ENCODE data around the gene SNX14.

Gene SNX14

GRCh38 chr6:85498596-85499258, 94.9 kb downstream of the SNX14 start:
- no peak for DNase-seq

- DNase-seq: no peak
Observed at GRCh38 chr6:85496856-85497255, 96.8 kb downstream of the SNX14 start.

- DNase-seq: no peak
Observed at GRCh38 chr6:85496009-85496579, 97.6 kb downstream of the SNX14 start.

GRCh38 chr6:85494547-85495536, 98.8 kb downstream of the SNX14 start:
- DNase-seq: no peak

GRCh38 chr6:85493389-85493788, 100.3 kb downstream of the SNX14 start:
- DNase-seq: no peak

DNA sequence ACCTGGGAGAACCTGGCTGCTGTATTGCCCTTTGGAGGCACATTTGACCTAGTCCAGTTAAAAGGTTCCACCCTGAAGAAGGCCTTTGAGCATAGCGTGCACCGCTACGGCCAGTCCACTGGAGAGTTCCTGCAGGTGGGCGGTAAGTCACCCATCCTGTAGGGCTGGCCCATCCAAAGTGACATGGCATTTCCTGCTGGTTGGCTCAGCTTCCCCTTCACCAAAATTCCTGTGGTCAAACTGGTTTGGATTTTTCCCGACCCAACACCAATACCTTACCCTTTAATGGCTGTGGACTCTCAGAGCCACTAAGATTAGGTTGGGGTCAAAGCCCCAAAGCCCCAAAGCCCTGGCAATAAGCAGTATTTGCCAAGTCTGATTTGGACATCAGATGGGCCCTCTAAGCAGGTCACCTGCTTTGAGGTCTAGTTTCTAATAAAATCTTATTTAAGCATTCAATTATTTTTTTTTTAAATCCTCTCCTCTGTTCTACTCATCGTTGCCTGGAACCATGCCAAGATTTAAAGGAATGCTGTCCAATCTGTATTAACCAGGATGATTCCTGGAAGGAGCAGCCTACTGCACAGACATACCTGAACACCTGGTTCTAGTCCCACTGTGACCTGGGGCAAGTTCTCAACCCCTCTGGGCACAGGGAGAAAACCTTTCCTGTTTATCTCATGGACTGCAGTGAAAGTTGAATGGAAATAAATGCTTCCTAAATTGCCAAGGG, 103.0 kb downstream of the SNX14 start:
- DNase-seq: no peak

DNA sequence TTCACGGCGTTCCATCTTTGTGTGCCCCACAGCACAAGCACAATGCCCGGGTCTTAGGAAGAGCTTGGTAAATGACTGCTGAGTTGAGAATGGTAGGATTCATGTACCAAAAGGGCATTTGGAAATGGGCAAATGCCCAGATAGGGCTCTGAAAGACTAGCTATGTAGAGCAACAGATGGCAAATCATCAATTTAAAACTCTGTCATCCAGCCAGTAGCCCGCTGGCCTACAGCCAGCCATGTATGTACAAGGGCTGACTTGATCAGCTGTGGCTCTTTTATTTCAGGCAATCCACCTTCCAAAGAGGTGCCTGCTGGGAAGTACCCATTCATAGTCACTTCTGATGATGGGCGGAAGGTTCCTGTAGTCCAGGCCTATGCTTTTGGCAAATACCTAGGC, 108.7 kb downstream of the SNX14 start:
- DNase-seq: no peak

GRCh38 chr6:85483846-85484245, 109.8 kb downstream of the SNX14 start:
- no peak for DNase-seq

- peak in 43 of 51 donors; percentile 5 to 81 (median 48) for DNase-seq
Observed at GRCh38 chr6:85482905-85483700, 110.6 kb downstream of the SNX14 start.

GRCh38 chr6:85482206-85482904, 111.3 kb downstream of the SNX14 start:
- no peak for DNase-seq

DNA sequence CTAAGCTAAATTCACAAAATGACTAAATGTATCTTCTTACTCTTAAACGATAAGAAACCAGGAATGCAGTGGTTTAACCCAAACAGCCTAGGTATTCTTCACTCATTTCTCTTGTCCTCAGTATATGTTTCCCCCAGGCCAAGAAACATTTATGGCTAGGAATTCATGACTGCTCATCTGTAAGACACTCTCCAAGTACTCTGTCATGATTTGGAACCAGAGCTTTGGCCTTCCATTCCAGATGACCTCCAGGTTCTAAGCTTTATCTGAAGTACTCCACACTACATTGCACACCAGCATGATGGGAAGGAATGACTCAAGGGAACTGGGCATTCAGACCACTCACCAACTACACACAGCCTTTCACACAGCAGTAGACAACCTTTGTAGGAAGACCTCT, 114.5 kb downstream of the SNX14 start:
- DNase-seq: no peak

- DNase-seq: no peak
Observed at GRCh38 chr6:85476532-85476931, 117.1 kb downstream of the SNX14 start.

- no peak for DNase-seq
Observed at GRCh38 chr6:85473748-85474147, 119.9 kb downstream of the SNX14 start.

DNA sequence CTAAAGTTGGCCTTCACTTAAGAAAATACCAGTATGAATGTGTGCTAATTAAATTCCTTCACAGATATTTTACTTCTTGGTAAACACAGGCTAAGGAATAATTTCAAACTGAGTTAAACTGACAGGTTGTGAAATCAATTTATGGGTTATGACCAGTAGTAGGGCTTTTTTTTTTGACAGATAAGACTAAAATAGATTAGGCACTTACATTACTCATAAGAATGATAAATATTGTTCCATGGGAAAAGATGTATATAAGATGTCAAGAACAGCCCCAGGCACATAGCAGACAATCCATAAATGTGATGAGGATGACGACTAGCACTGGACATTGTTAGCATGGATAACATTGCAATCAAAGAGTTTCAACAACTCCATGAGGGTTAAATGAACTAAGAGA, 120.9 kb downstream of the SNX14 start:
- no peak for DNase-seq

DNA sequence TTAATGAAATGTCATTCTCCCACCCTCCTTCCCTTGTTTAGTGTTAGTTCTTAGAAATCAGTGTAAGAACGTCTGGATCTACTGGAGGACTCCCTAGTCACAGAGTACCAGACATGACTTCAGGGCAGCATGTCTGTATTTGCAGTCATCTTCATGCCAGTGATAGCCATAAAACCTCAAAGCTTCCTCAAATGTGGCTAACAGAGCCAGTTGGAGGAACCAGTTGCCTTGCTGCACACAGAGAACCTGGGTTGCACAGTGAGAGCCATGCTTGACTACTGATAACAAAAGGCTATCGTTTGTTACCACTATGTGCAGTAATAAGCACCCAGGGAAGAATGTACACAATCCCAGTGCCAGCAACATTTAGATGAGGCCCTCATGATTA, 123.6 kb downstream of the SNX14 start:
- DNase-seq: no peak

DNA sequence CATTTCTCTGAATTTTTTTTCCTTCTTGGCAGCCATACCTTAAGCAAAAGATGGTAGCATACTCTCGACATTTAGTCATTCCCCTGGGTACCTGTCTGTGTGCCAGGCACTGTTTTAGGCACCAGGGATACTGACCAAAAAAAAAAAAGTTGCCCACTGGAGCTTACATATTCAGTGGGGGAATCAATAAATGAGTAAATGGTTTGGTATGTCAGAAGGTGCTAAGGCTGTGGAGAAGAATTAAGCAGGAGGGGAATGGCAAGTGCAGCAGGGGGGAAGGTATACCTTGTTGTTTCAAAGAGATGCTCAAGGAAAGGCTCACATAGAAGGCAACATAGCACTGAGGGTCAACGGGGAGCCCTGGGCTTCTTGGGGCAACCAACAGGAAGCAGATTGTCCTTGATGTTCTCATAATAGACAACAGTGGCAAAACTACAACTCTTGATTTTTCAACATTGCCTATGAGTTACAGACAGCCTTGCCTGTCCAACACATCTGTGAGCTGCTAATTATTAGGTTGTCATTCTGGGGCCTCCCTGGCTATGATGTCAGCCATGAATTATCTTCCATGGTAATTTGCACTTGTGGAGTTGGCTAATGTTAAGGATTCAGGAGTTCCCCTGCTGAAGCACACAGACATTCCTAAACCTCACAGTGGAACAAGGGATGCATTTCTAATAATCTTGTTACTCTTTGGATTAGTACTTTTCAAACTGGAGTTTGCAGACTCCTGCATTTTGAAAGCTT, 124.2 kb downstream of the SNX14 start:
- DNase-seq: no peak

- DNase-seq: no peak
Observed at GRCh38 chr6:85468326-85468725, 125.3 kb downstream of the SNX14 start.

DNA sequence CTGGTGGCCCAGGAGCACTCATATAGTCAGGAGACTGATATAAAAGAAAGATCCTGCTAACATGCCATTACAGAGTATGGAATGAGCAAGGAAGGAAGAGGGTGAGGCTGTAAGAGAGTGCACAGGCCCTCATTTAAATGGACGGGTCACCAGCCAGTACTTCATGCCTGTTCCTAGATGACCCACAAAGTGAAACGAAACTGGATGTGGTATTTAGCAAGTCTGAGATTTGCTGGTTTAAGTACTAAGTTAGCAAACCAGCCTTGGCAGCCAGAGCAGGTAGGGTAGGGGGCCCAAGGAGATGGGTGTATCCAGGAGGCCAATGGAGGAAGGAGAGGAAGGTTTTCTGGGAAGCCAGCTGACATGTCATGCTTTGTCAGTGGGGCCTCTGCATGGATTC, 127.9 kb downstream of the SNX14 start:
- DNase-seq: no peak

- no peak for DNase-seq
Observed at GRCh38 chr6:85464722-85465150, 128.9 kb downstream of the SNX14 start.
